ENCODE measurements around the gene C10orf90.

DNA sequence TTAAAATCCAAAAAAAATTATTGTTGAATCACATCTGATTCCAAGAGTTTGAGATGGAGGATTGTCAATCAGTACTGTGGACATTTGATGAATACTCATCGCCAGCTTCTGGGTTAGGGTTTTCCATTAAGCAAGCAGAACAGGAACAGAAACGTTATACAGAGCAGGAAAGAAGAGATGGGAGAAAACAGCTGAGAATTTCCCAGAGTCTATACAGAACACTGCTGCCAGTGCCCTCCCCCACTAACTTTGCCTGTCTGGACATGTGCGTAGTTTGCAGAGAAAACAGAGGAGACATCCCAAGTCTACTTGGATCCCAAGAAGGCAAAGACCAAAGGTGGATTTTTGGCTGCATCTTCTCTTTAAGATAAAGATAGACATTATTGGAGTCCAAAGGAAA lies 19.0 kb downstream of the C10orf90 start:
- TF ChIP-seq, protein P1, sequence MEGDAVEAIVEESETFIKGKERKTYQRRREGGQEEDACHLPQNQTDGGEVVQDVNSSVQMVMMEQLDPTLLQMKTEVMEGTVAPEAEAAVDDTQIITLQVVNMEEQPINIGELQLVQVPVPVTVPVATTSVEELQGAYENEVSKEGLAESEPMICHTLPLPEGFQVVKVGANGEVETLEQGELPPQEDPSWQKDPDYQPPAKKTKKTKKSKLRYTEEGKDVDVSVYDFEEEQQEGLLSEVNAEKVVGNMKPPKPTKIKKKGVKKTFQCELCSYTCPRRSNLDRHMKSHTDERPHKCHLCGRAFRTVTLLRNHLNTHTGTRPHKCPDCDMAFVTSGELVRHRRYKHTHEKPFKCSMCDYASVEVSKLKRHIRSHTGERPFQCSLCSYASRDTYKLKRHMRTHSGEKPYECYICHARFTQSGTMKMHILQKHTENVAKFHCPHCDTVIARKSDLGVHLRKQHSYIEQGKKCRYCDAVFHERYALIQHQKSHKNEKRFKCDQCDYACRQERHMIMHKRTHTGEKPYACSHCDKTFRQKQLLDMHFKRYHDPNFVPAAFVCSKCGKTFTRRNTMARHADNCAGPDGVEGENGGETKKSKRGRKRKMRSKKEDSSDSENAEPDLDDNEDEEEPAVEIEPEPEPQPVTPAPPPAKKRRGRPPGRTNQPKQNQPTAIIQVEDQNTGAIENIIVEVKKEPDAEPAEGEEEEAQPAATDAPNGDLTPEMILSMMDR (conservative IDR thresholded peaks at IDR 0.05; ENCODE audit: low read length) = no peak
- TF ChIP-seq EZH2phosphoT487 (IDR thresholded peaks at IDR 0.05; ENCODE audit: borderline replicate concordance) = no peak
